HG02884 (cell line): ENCODE measurements around the gene LMF2.
A peak's percentile ranks its signal among the peaks of the same experiment; 100 is the strongest.
"Not testable (repeated sequence)": the region's sequence is repeated elsewhere in the genome, so short reads cannot be mapped to it uniquely, and the experiment has no call there.

Experiments used
- ATAC-seq: cut with Tn5 transposase; IDR thresholded peaks from one replicate; pipeline ENCODE4 v1.9.1; 2021; ENCODE audit warnings: mild to moderate bottlenecking, moderate library complexity; ENCODE audit not compliant: unreplicated experiment

The LMF2 gene

DNA sequence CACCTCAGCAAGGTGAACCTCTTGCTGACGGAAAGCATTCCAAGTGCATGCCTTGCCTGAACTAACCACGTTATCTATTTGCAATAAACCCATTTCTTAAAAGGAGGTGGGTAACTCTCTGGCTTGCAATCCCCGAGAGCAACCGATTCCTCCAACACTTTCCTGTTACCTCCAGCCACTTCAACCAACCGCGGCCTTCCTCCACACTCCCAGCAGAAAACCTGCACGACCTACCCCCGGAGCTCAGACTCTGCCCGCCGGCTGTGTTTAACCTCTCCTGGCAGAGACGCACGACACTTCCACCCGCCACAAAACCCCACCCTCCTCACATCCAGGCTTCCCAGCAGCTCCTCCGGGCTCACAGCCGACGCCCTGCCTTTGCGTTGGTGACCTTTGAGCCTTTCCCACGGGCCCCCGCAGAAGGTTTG is 17.2 kb upstream of the LMF2 start:
- no peak for ATAC-seq

DNA sequence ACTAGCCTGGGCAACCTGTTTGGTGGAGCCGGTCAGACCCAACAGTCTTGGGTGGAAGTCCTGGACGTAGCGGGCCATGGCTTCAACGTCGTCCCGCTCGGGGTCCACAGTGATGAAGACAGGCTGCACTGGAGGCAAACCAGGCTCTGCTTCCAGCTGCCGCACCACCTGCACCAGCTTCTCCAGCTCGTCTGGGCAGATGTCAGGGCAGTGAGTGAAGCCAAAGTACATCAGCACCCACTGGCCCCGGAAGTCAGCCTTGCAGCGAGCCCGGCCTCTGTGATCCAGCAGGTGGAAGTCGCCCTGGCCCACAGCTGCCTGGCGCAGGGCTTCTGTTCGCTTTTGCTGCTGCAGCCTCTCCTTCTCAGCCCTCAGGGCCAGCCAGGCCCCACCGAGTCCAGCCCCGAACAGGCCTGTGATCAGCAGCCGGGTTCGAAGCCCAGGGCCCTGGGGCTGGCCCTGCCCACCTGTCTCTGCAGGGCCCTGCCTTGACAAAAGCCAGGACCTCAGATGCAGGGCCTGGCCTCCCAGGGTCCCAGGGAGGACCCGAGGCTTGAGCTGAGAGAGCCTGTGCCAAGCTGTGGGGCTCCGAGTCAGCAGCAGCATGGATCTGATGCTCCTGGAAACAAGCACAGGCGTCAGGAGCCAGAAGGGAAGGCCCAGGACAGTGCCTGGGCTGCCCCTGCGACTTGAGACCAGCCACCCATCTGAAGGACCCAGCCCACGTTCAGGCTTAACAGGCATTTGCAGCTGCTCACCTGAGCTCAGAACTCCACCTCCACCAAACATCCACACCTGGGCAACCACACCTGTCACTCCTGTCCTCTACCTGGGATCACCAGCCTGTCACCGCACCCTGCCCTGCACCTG is 16.5 kb upstream of the LMF2 start:
- no peak for ATAC-seq

- ATAC-seq: no peak
Observed at GRCh38 chr22:50523458-50523805, 15.9 kb upstream of the LMF2 start.

DNA sequence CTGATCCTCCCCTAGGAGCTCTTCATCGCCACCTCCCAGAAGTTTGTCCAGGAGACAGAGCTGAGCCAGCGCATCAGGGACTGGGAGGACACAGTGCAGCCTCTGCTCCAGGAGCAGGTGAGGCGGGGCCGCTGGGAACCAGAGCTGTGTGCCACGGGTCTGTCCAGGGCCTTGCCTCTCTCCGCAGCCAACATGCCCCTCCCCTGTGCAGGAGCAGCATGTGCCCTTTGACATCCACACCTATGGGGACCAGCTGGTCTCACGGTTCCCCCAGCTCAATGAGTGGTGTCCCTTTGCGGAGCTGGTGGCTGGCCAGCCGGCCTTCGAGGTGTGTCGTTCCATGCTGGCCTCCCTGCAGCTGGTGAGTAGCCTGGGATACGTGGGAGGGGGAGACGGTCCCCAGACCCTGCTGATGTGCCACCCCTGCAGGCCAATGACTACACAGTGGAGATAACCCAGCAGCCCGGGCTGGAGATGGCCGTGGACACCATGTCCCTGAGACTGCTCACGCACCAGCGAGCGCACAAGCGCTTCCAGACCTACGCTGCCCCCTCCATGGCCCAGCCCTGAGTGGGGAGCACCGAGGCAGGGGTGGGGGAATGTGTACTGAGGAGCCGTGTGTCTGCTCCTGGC is 15.4 kb upstream of the LMF2 start:
- no peak for ATAC-seq

GRCh38 chr22:50522208-50522805 is 14.8 kb upstream of the LMF2 start:
- ATAC-seq: no peak

DNA sequence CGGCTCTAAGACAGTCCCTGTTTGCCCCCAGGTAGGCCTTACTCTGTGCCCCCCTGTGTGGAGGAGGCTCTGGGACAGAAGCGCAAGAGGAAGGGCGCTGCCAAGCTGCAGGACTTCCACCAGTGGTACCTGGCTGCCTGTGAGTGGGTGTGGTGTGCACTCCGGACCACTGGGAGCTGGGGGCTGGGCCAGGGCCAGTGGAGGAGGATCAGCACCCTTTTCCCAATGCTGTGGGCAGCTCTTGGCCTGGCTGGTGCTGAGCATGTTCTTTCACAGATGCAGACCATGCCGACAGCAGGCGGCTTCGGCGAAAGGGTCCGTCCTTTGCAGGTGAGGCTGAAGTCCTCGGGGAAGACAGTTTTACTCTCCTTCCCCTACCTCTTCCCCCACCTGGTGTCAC is 14.2 kb upstream of the LMF2 start:
- no peak for ATAC-seq

DNA sequence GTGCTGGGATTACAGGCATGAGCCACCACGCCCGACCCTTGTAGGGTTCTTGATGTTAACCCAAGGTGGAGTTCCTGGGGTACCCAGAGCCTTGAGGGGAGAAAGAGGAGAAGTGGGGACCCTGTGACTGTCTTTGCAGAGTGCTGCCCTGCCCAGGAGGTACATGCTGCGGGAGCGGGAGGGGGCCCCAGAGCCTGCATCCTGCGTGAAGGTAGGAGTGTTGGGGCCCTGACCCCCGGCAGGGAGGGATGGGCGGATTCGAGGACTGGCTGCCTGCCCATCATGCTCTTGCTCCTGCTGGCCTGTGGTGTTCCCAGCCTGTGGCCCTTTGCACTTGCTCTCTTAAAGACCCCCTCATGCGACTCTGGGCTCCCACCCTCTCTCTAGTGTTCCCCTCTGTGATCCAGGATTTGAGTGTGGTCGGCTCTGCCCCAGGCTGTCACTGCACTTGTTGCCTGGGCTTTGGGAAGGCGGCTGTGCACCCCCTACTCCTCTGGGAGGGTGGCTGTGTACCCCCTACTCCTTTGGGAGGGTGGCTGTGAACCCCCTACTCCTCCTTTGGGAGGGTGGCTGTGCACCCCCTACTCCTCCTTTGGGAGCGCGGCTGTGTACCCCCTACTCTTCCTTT is 13.4 kb upstream of the LMF2 start:
- ATAC-seq: no peak

- not testable (repeated sequence) for ATAC-seq
Observed at GRCh38 chr22:50520184-50520583, 12.7 kb upstream of the LMF2 start.

DNA sequence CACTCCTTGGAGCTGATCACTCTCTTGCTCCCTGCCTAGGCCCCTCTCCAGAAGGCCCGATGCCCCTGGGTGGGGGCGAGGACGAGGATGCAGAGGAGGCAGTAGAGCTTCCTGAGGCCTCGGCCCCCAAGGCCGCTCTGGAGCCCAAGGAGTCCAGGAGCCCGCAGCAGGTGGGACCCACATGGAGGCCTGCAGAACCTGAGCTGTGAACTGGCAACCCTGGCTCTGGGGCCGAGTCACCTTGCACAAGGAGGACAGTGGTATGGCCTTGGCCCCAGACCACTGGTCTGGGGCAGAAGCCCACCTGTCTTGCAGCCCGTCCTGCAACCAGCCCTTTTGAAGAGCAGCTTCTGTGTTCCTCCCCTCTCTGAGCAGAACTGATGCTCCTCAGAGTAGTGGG is 11.6 kb upstream of the LMF2 start:
- no peak for ATAC-seq

DNA sequence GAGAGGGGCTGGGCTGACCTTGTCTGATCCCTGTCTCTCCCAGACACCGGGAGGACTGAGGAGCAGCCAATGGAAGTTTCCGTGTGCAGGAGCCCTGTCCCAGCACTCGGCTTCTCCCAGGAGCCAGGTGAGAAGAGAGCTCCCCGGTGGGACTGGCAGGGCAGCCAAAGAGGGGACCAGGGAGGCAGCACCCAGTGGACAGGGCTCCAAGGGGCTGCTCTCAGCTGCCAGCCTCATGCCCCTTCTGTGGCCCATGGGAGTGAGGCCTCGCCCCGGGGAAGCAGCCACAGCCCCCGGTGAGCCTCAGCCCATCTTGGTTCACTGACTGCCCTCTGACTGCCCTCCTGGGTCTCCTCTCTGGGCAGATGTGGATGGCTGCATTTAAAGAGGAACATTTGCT is 11.1 kb upstream of the LMF2 start:
- ATAC-seq: no peak

GRCh38 chr22:50517495-50518260 is 10.2 kb upstream of the LMF2 start:
- no peak for ATAC-seq

DNA sequence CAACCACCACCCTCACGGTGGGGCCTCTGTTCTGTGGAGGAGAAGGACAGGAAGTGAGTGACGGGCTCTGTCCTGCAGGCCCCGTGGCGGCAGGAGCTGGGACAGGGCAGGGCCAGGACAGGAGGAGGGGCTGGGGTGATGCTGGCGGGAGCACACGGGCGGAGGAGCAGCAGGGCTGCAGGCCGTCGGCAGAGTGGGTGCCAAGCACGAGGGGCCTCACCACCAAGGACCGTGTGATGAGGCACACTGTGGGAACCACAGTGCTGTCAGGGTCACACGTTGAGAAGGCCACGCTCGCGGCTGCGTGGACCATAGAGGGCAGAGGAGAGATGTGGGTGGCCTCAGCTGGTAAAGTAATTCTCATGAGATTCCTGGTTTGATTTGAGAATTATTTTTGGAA is 9.4 kb upstream of the LMF2 start:
- ATAC-seq: no peak

- ATAC-seq: no peak
Observed at GRCh38 chr22:50516068-50516467, 8.6 kb upstream of the LMF2 start.

DNA sequence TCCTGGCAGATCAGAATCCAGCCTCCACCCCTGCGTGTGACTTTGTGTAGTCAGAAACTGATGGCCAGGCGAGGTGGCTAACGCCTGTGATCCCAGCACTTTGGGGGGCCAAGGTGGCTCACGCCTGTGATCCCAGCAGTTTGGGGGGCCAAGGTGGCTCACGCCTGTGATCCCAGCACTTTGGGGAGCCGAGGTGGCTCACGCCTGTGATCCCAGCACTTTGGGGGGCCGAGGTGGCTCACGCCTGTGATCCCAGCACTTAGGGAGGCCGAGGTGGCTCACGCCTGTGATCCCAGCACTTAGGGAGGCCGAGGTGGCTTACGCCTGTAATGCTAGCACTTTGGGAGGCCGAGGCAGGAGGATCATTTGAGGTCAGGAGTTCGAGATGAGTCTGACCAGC is 5.7 kb upstream of the LMF2 start:
- ATAC-seq: no peak

- no peak for ATAC-seq
Observed at GRCh38 chr22:50508897-50509296, 1.4 kb upstream of the LMF2 start.

- peak; percentile 70 for ATAC-seq
Observed at GRCh38 chr22:50507991-50508884, 736 bp upstream of the LMF2 start, which contains the start of gene NCAPH2. Gene NCAPH2 (plus strand): TSS chr22:50508224. CDS start chr22:50508338, 114 bp downstream.

- ATAC-seq: no peak
Observed at GRCh38 chr22:50506611-50507420, 686 bp downstream of the LMF2 start.

- no peak for ATAC-seq
Observed at GRCh38 chr22:50505776-50506610, 1.5 kb downstream of the LMF2 start.
